ENCODE data around the gene RAPGEF6.
"Not testable (repeated sequence)": the region's sequence is repeated elsewhere in the genome, so short reads cannot be mapped to it uniquely, and the experiment has no call there.

RAPGEF6 gene

GRCh38 chr5:131495536-131496399 lies 139.3 kb downstream of the RAPGEF6 start:
- ATAC-seq, result no peak
- DNase-seq, result no peak

- DNase-seq (no peak), ATAC-seq (no peak)
These were observed 143.3 kb downstream of the RAPGEF6 start for GRCh38 chr5:131491749-131492148.

- DNase-seq, result no peak
- ATAC-seq, result peak; percentile 43
These were observed 146.6 kb downstream of the RAPGEF6 start for GRCh38 chr5:131488463-131488862.

- ATAC-seq, result not testable (repeated sequence)
These were observed 147.7 kb downstream of the RAPGEF6 start for GRCh38 chr5:131487371-131487770.

GRCh38 chr5:131482617-131483016 lies 152.4 kb downstream of the RAPGEF6 start:
- ATAC-seq, result peak; percentile 76
- DNase-seq, result no peak

More at GRCh38 chr5:131487371-131487770, 147.7 kb downstream of the RAPGEF6 start:
- DNase-seq, result not testable (repeated sequence)

GRCh38 chr5:131481569-131481968 lies 153.5 kb downstream of the RAPGEF6 start:
- no peak for DNase-seq

GRCh38 chr5:131475541-131475941 lies 159.5 kb downstream of the RAPGEF6 start:
- ATAC-seq, result no peak

More at GRCh38 chr5:131481569-131481968, 153.5 kb downstream of the RAPGEF6 start:
- peak; percentile 59 for ATAC-seq

GRCh38 chr5:131473731-131474130 lies 161.3 kb downstream of the RAPGEF6 start:
- no peak for ATAC-seq

More at GRCh38 chr5:131475541-131475941, 159.5 kb downstream of the RAPGEF6 start:
- DNase-seq, result no peak

GRCh38 chr5:131466171-131466766 lies 168.8 kb downstream of the RAPGEF6 start:
- DNase-seq (no peak), ATAC-seq (peak; percentile 86)

More at GRCh38 chr5:131473731-131474130, 161.3 kb downstream of the RAPGEF6 start:
- no peak for DNase-seq

- no peak for ATAC-seq
- no peak for DNase-seq
These were observed 171.4 kb downstream of the RAPGEF6 start for GRCh38 chr5:131463656-131464055.

GRCh38 chr5:131462454-131462853 lies 172.6 kb downstream of the RAPGEF6 start:
- no peak for DNase-seq
- ATAC-seq, result no peak

GRCh38 chr5:131461742-131462141 lies 173.3 kb downstream of the RAPGEF6 start:
- DNase-seq (no peak), ATAC-seq (no peak)

- DNase-seq, result no peak
These were observed 174.0 kb downstream of the RAPGEF6 start for GRCh38 chr5:131460867-131461572.

GRCh38 chr5:131460133-131460532 lies 174.9 kb downstream of the RAPGEF6 start:
- ATAC-seq, result no peak
- no peak for DNase-seq

More at GRCh38 chr5:131460867-131461572, 174.0 kb downstream of the RAPGEF6 start:
- no peak for ATAC-seq

- DNase-seq (no peak), ATAC-seq (no peak)
These were observed 175.8 kb downstream of the RAPGEF6 start for GRCh38 chr5:131459216-131459615.

GRCh38 chr5:131457193-131457592 lies 177.8 kb downstream of the RAPGEF6 start:
- ATAC-seq (no peak), DNase-seq (no peak)

- ATAC-seq (no peak), DNase-seq (no peak)
These were observed 184.1 kb downstream of the RAPGEF6 start for GRCh38 chr5:131450941-131451340.

- DNase-seq, result no peak
- ATAC-seq, result no peak
These were observed 193.8 kb downstream of the RAPGEF6 start for GRCh38 chr5:131441184-131441583.

GRCh38 chr5:131436081-131436480 lies 198.9 kb downstream of the RAPGEF6 start:
- no peak for ATAC-seq
- DNase-seq, result no peak

GRCh38 chr5:131433109-131433508 lies 201.9 kb downstream of the RAPGEF6 start:
- ATAC-seq, result no peak
- DNase-seq, result no peak

- ATAC-seq (no peak), DNase-seq (no peak)
These were observed 203.2 kb downstream of the RAPGEF6 start for GRCh38 chr5:131431794-131432193.

- ATAC-seq (no peak), DNase-seq (no peak)
These were observed 204.2 kb downstream of the RAPGEF6 start for GRCh38 chr5:131430794-131431193.

GRCh38 chr5:131426011-131426410 lies 209.0 kb downstream of the RAPGEF6 start:
- ATAC-seq (no peak), DNase-seq (no peak)

Data from stimulated activated naive CD8-positive, alpha-beta T cell treated with anti-CD3 and anti-CD28 coated beads, Interleukin-15, Interleukin-2, amounts not matched to agents 100 U/mL and 50 U/mL, for 24 hours (primary cell).